Measurements from ENCODE around the gene CCDC92. TPM values are rescaled to one million over a fixed set of nuclear protein-coding genes. Genes with fewer than 3 reads are reported as not detected.

Gene CCDC92
- total and polyA plus RNA-seq, 2 donors (not counting 3 experiments of a cell fraction or from before 2014, with no cell fraction given): 41.2 to 41.6 TPM

DNA sequence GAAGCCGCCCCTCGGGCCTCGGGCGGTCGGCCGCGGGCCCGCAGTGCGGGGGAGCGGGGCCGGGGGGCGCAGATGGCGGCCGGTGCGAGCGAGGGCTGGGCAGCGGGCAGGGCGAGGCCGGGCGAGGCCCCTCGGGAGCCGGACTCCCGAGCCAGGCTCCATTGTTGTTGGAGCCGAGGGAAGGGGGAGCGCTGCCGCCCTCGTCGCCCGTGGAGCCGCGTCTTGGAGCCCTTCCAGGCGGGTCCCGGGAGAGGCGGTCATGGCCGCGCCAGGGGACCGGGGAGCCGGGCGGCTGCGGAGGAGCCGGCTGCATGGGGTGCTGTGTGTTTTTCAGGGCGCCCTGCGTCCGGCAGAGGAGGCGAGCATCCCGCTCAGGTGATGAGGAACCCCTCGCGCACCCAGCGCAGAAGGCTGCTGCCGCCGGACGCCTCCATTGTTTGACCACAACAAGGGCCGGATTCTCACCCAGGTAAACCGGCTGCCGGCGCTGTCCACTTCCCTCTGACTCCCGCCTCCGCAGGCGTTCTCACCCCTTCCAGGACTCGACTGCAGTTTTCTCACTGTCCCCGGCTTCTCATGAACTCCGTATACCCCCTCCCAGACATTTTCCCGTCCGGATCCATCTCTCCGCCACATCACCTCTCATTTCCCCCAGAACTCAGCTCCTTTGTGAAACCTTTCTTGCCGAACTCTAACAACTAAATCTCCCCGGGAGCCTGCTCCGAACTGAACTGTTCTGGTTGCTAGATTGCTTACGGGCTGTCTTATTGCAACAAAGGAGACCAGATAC, 1.1 kb upstream of the CCDC92 start:
- Histone ChIP-seq H3K9me1 (replicated peaks; ENCODE audit: control insufficient read depth, extremely low read depth, insufficient read depth, low read length) (no peaks in the 10 kb centered on the region), H3K9me3 (replicated peaks; ENCODE audit: control insufficient read depth, insufficient read depth, low read length) (no peaks in the 10 kb centered on the region), H3K79me2 (ENCODE audit: control insufficient read depth, insufficient read depth, low read length) (peaks cover 5% of the 10 kb centered on the region), H3K27me3 (ENCODE audit: control insufficient read depth in 2 of 2, insufficient read depth in 2 of 2, low read length in 2 of 2) (no peaks in the 10 kb centered on the region), H3K4me2 (ENCODE audit: insufficient read depth, low read length) (peak overlapping the region; percentile 91), H4K20me1 (replicated peaks; ENCODE audit: control insufficient read depth, extremely low read depth, insufficient read depth, low read length) (no peaks in the 10 kb centered on the region), H3K4me3 (replicated peaks in 1 of 3; ENCODE audit: insufficient read depth in 1 of 3, low read depth in 1 of 3, low read length in 3 of 3) (peak overlapping the region; percentile 75 to 85 (median 75)), H2AFZ (ENCODE audit: low read depth, low read length) (peak overlapping the region; percentile 84), H3K36me3 (ENCODE audit: control insufficient read depth in 2 of 2, extremely low read depth in 1 of 2, insufficient read depth in 2 of 2, low read length in 2 of 2) (peaks cover 0 to 3% of the 10 kb centered on the region in 2 experiments), H3K9ac (replicated peaks; ENCODE audit: extremely low read depth, insufficient read depth, low read length) (peak overlapping the region; percentile 68), H3K4me1 (ENCODE audit: control insufficient read depth, extremely low read depth, insufficient read depth, low read length) (peaks cover 4% of the 10 kb centered on the region), H3K27ac (ENCODE audit: insufficient read depth, low read depth, low read length) (peak overlapping the region; percentile 32)
- FAIRE-seq (no peak), DNase-seq (ENCODE audit: low read depth, low spot score) (peak; percentile 44)
- TF ChIP-seq EZH2 (IDR thresholded peaks at IDR 0.05; ENCODE audit: borderline replicate concordance, low read depth, low read length, severe bottlenecking) (no peak), POLR2AphosphoS5 (IDR thresholded peaks at IDR 0.05; ENCODE audit: insufficient read depth, low read depth, low read length) (no peak), FOS (IDR thresholded peaks at IDR 0.05; ENCODE audit: borderline replicate concordance, insufficient read depth, low read length) (no peak), GATA2 (IDR thresholded peaks at IDR 0.05; ENCODE audit: insufficient read depth, insufficient read length, low read depth, low read length) (no peak), MYC (IDR thresholded peaks at IDR 0.05; ENCODE audit: low read depth, low read length) (no peak), JUN (IDR thresholded peaks at IDR 0.05; ENCODE audit: borderline replicate concordance, insufficient read depth, insufficient read length, low read depth) (no peak), POLR2A (IDR thresholded peaks at IDR 0.05; ENCODE audit: low read depth, low read length) (no peak)
- TF ChIP-seq, protein P1, sequence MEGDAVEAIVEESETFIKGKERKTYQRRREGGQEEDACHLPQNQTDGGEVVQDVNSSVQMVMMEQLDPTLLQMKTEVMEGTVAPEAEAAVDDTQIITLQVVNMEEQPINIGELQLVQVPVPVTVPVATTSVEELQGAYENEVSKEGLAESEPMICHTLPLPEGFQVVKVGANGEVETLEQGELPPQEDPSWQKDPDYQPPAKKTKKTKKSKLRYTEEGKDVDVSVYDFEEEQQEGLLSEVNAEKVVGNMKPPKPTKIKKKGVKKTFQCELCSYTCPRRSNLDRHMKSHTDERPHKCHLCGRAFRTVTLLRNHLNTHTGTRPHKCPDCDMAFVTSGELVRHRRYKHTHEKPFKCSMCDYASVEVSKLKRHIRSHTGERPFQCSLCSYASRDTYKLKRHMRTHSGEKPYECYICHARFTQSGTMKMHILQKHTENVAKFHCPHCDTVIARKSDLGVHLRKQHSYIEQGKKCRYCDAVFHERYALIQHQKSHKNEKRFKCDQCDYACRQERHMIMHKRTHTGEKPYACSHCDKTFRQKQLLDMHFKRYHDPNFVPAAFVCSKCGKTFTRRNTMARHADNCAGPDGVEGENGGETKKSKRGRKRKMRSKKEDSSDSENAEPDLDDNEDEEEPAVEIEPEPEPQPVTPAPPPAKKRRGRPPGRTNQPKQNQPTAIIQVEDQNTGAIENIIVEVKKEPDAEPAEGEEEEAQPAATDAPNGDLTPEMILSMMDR (IDR thresholded peaks at IDR 0.05; ENCODE audit: extremely low read depth in 1 of 2, insufficient read depth in 1 of 2, low read depth in 1 of 2, low read length in 2 of 2): no peak
- TF ChIP-seq, protein P2, sequence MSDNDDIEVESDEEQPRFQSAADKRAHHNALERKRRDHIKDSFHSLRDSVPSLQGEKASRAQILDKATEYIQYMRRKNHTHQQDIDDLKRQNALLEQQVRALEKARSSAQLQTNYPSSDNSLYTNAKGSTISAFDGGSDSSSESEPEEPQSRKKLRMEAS (IDR thresholded peaks at IDR 0.05; ENCODE audit: insufficient read depth, insufficient read length): no peak
- POLR2A ChIA-PET: no interaction called here
- no TSS peak for BruUV-seq (replicated peaks)
- CTCF ChIA-PET: interaction anchor here (0.6 to 1.1 kb wide), 3 partner anchors 9 to 68 kb away, joined by 4 to 8 read pairs (median 5); no protein-coding TSS in a partner anchor
- dilution Hi-C loops (cut with MboI; ENCODE audit: extremely low pct_ligation_motif_present, low sequenced_read_pairs): no loop called here
- intact Hi-C loops (cut with micrococcal nuclease): loop anchor here (5.0 kb wide), 1 partner anchor 341 kb away; the partner anchor contains the start of genes EIF2B1 and GTF2H3
